GM12878 (cell line): ENCODE results near the gene ASB4. TPM values are rescaled to one million over a fixed set of nuclear protein-coding genes. Genes with fewer than 3 reads are reported as not detected.

Experiments
- ATAC-seq: fragments of 200-7000 bp; cut with Tn5 transposase; 3 replicates; pipeline ENCODE4 v1.9.1; 2020; ENCODE audit warnings: mild to moderate bottlenecking, moderate library complexity
- BruUV-seq: library from RNA; stranded (reverse); fragments of 400-500 nt; replicated peaks from 2 replicates; lab custom pipeline; 2021; lab: Mats Ljungman, UMichigan
- CTCF ChIA-PET: fragments of 300-600 bp; sonication (Branson Sonifier 250); formaldehyde crosslinking; extraction: SDS; loops from one replicate; lab custom pipeline; 2021; ENCODE audit warnings: inconsistent platforms; lab: Yijun Ruan, JAX
- POLR2A ChIA-PET: fragments of 350-600 bp; formaldehyde crosslinking; extraction: SDS; loops from one replicate; lab custom pipeline; 2021; ENCODE audit warnings: inconsistent platforms; lab: Charles Lee
- RAD21 ChIA-PET: fragments of 300-600 bp; sonication (Branson Sonifier 250); formaldehyde crosslinking; loops from one replicate; lab custom pipeline; 2023; ENCODE audit warnings: antibody characterized with exemption; ENCODE audit not compliant: unreplicated experiment; lab: Charles Lee
- SMC1A ChIA-PET: fragments of 300-600 bp; sonication (Branson Sonifier 250); formaldehyde crosslinking; loops from one replicate; lab custom pipeline; 2023; ENCODE audit not compliant: unreplicated experiment, uncharacterized antibody; lab: Charles Lee
- DNase-seq: peaks from one replicate; pipeline ENCODE4 v3.0.0-alpha.2; 2011; ENCODE audit warnings: low read depth, low spot score
- FAIRE-seq: peaks from 3 replicates; lab custom pipeline; 2011; peaks lifted over from hg19 to GRCh38; lab: Jason Lieb, UNC
- H2AFZ ChIP-seq: 2 replicates; pipeline ENCODE4 v1.6.0; 2011; ENCODE audit warnings: low read depth, low read length, control low read depth; ENCODE audit not compliant: control insufficient read depth
- H3K27ac ChIP-seq: 2 replicates; pipeline ENCODE4 v1.5.1; 2011; ENCODE audit warnings: control low read depth; ENCODE audit not compliant: control insufficient read depth, insufficient read depth
- H3K27me3 ChIP-seq, 2 experiments: replicated peaks in 1 of 2; 2 replicates each; pipeline versions ENCODE4 v1.6.0 to v1.6.1; 2011; ENCODE audit warnings: low read length in 1 of 2; ENCODE audit not compliant: control insufficient read depth in 2 of 2, insufficient read depth in 2 of 2
- H3K36me3 ChIP-seq, 2 experiments: 2 replicates each; pipeline ENCODE4 v1.5.1; 2011; ENCODE audit warnings: low read length in 1 of 2; ENCODE audit not compliant: control insufficient read depth in 2 of 2, insufficient read depth in 2 of 2
- H3K4me1 ChIP-seq: 2 replicates; pipeline ENCODE4 v1.6.1; 2011; ENCODE audit warnings: mild to moderate bottlenecking, low read length, moderate library complexity, mixed read lengths; ENCODE audit not compliant: control insufficient read depth, insufficient read depth
- H3K4me2 ChIP-seq: 2 replicates; pipeline ENCODE4 v1.6.0; 2011; ENCODE audit warnings: control low read depth; ENCODE audit not compliant: control insufficient read depth, insufficient read depth
- H3K4me3 ChIP-seq: fragments of 200-600 bp; sonication (generic); 2 replicates; pipeline ENCODE4 v1.5.1; 2016
- H3K79me2 ChIP-seq: 2 replicates; pipeline ENCODE4 v1.6.0; 2011; ENCODE audit warnings: low read length; ENCODE audit not compliant: control insufficient read depth, insufficient read depth
- H3K9ac ChIP-seq: 2 replicates; pipeline ENCODE4 v1.8.0; 2011; ENCODE audit warnings: low read length, control low read depth, mixed read lengths; ENCODE audit not compliant: control insufficient read depth, insufficient read depth
- H3K9me3 ChIP-seq: replicated peaks from 3 replicates; pipeline ENCODE4 v1.5.1; 2011; ENCODE audit warnings: mild to moderate bottlenecking, low read length; ENCODE audit not compliant: control insufficient read depth, insufficient read depth
- H4K20me1 ChIP-seq: 2 replicates; pipeline ENCODE4 v1.6.0; 2011; ENCODE audit not compliant: control insufficient read depth, insufficient read depth
- CEBPB ChIP-seq, 2 experiments: fragments of 150-350 bp in 1 of 2; IDR thresholded peaks; 2 replicates each; pipeline ENCODE4 v1.6.1; 2012 to 2014; ENCODE audit warnings: low read depth in 2 of 2, low read length in 2 of 2, borderline replicate concordance in 1 of 2, inconsistent platforms in 1 of 2
- CREM ChIP-seq: IDR thresholded peaks from 2 replicates; pipeline ENCODE4 v1.6.1; 2014; ENCODE audit warnings: antibody characterized with exemption, low read depth
- EED ChIP-seq: sonication (generic); IDR thresholded peaks from 2 replicates; pipeline ENCODE4 v1.6.1; 2016; ENCODE audit warnings: antibody characterized with exemption, low read depth
- FOXK2 ChIP-seq: fragments of 450-650 bp; IDR thresholded peaks from 2 replicates; pipeline ENCODE4 v1.6.1; 2017; ENCODE audit warnings: mild to moderate bottlenecking, moderate library complexity
- FOXM1 ChIP-seq: IDR thresholded peaks from 2 replicates; pipeline ENCODE4 v1.6.1; 2012; ENCODE audit warnings: low read depth, mild to moderate bottlenecking, inconsistent platforms, low read length, moderate library complexity
- IKZF2 ChIP-seq, 2 experiments: fragments of 450-650 bp; IDR thresholded peaks; 2 replicates each; pipeline ENCODE4 v1.6.1; 2017; ENCODE audit warnings: mild to moderate bottlenecking in 2 of 2, moderate library complexity in 2 of 2
- KLF5 ChIP-seq: fragments of 450-650 bp; IDR thresholded peaks from 2 replicates; pipeline ENCODE4 v1.6.1; 2014; ENCODE audit warnings: mild to moderate bottlenecking; ENCODE audit not compliant: partially characterized antibody
- NFYA ChIP-seq: IDR thresholded peaks from 2 replicates; pipeline ENCODE4 v1.6.1; 2011; ENCODE audit warnings: low read depth, mild to moderate bottlenecking, low read length, improper control_type of control experiment, borderline replicate concordance
- NFYB ChIP-seq: IDR thresholded peaks from 2 replicates; pipeline ENCODE4 v1.6.1; 2011; ENCODE audit warnings: low read depth, mild to moderate bottlenecking, low read length, improper control_type of control experiment, moderate library complexity; ENCODE audit not compliant: insufficient read depth
- POLR2A ChIP-seq: IDR thresholded peaks from 2 replicates; pipeline ENCODE4 v1.6.1; 2011; ENCODE audit warnings: low read depth, mild to moderate bottlenecking, low read length
- RBBP5 ChIP-seq: fragments of 200-600 bp; sonication (generic); conservative IDR thresholded peaks from 2 replicates; pipeline ENCODE4 v1.6.1; 2016
- RELA ChIP-seq: fragments of 450-650 bp; IDR thresholded peaks from 2 replicates; pipeline ENCODE4 v1.8.0; 2014; ENCODE audit warnings: borderline replicate concordance; ENCODE audit not compliant: partially characterized antibody
- SP1 ChIP-seq: IDR thresholded peaks from one replicate; pipeline ENCODE4 v1.6.1; 2011; ENCODE audit warnings: low read depth, low read length
- SREBF1 ChIP-seq: IDR thresholded peaks from 2 replicates; pipeline ENCODE4 v1.6.1; 2012; ENCODE audit warnings: mild to moderate bottlenecking, low read length
- SUPT20H ChIP-seq: IDR thresholded peaks from 2 replicates; pipeline ENCODE4 v1.6.1; 2011; ENCODE audit warnings: low read depth, mild to moderate bottlenecking, low read length, moderate library complexity, borderline replicate concordance; ENCODE audit not compliant: control insufficient read depth
- TCF7 ChIP-seq: IDR thresholded peaks from 2 replicates; pipeline ENCODE4 v1.6.1; 2014; ENCODE audit warnings: antibody characterized with exemption, borderline replicate concordance
- USF2 ChIP-seq: IDR thresholded peaks from 2 replicates; pipeline ENCODE4 v1.6.1; 2011; ENCODE audit warnings: low read depth, low read length, improper control_type of control experiment, borderline replicate concordance
- YY1 ChIP-seq: IDR thresholded peaks from 2 replicates; pipeline ENCODE4 v1.6.1; 2011; ENCODE audit warnings: low read depth, mild to moderate bottlenecking, low read length
- ZNF687 ChIP-seq: fragments of 450-650 bp; IDR thresholded peaks from 2 replicates; pipeline ENCODE4 v1.6.1; 2017; ENCODE audit warnings: mild to moderate bottlenecking, moderate library complexity
- ZZZ3 ChIP-seq: IDR thresholded peaks from 2 replicates; pipeline ENCODE4 v1.6.1; 2011; ENCODE audit warnings: low read depth; ENCODE audit not compliant: control insufficient read depth, insufficient read length
- WGBS: methylation state at CpG from one replicate; pipeline ENCODE4 v1.1.6; 2016; ENCODE audit warnings: low lambda C conversion rate; ENCODE audit not compliant: insufficient replicate concordance, insufficient coverage; ENCODE audit errors: missing lambda C conversion rate; 5-methylcytosine and 5-hydroxymethylcytosine counted together
- in situ Hi-C: fragments of 300-500 bp; cut with MboI; formaldehyde crosslinking; loops from 9 replicates; pipeline ENCODE4 v1.14.3; 2018; ENCODE audit warnings: mixed read lengths
- intact Hi-C: fragments of 100-400 bp; cut with micrococcal nuclease; formaldehyde crosslinking; loops from one replicate; pipeline ENCODE4 v1.14.2; 2022; ENCODE audit not compliant: unreplicated experiment
- polyA plus RNA-seq, 11 experiments: library from polyadenylated mRNA; depleted of rRNA in 4 of 11; unstranded in 6 of 11; stranded (reverse) in 5 of 11; fragments of >200 nt; fragmentation: Nextera tagmentation in 4 of 11; fragmentation: Illumina TruSeq in 1 of 11; extraction: Ambion mirVana in 4 of 11; extraction: Trizol in 1 of 11; gene quantifications; 1 replicate in 1 of 11; 2 replicates in 10 of 11; pipeline versions ENCODE4 v1.2.1 to v1.2.3, GENCODE V29; 2011 to 2016; ENCODE audit warnings: inconsistent platforms in 2 of 11, missing spikeins in 2 of 11, low read depth in 1 of 11
- total RNA-seq, 4 experiments: library from RNA; depleted of rRNA in 3 of 4; stranded (reverse); fragments of >200 nt in 3 of 4; fragmentation: Illumina TruSeq in 1 of 4; extraction: Trizol in 1 of 4; gene quantifications; 2 replicates each; pipeline versions ENCODE4 v1.2.1 to v1.2.3, GENCODE V29; 2013 to 2021

Gene ASB4
- total and polyA plus RNA-seq, 10 of the 15 experiments (the other 5 are each of a cell fraction or from before 2014, with no cell fraction given) = 0.12 to 1.1 TPM; not detected in 8

- ChIA-PET CTCF (interaction anchor here (1.1 to 3.1 kb wide), 5 partner anchors 9 to 40 kb away, joined by 3 to 22 read pairs (median 10); no protein-coding TSS in a partner anchor), RAD21 (interaction anchor here (1.4 to 4.7 kb wide), 4 partner anchors 8 to 41 kb away, joined by 4 to 36 read pairs (median 10); no protein-coding TSS in a partner anchor), SMC1A (interaction anchor here (0.9 to 3.8 kb wide), 8 partner anchors 10 to 189 kb away, joined by 3 to 21 read pairs (median 13); no protein-coding TSS in a partner anchor), POLR2A (interaction anchor here (1.0 to 2.5 kb wide), 3 partner anchors 9 to 14 kb away, joined by 5 to 9 read pairs (median 7); no protein-coding TSS in a partner anchor)
- no peak overlapping the region for H2AFZ ChIP-seq
- no peaks in the 10 kb centered on the region for H3K27me3 ChIP-seq
- intact Hi-C loops = no loop called here
- 57% methylated on average over 4 of the region's 4 CpGs for WGBS
- H3K79me2 ChIP-seq = no peaks in the 10 kb centered on the region
- in situ Hi-C loops = no loop called here
- ATAC-seq (no peak), DNase-seq (no peak), FAIRE-seq (no peak)
- no peaks in the 10 kb centered on the region for H3K4me1 ChIP-seq
- no peak overlapping the region for H3K4me2 ChIP-seq
- no peak overlapping the region for H3K9ac ChIP-seq
- H4K20me1 ChIP-seq = no peaks in the 10 kb centered on the region
- H3K36me3 ChIP-seq = no peaks in the 10 kb centered on the region; a peak in 1 of 4 replicates
- no TSS peak for BruUV-seq
- H3K9me3 ChIP-seq = no peaks in the 10 kb centered on the region
- no peak overlapping the region for H3K4me3 ChIP-seq
- TF ChIP-seq ZZZ3 = no peak
- TF ChIP-seq IKZF2 (IDR thresholded peaks at IDR 0.05) = no peak
- no peak for TF ChIP-seq ZNF687
- TF ChIP-seq YY1 = no peak
- no peak for TF ChIP-seq SUPT20H
- TF ChIP-seq EED = no peak
- TF ChIP-seq FOXK2 = no peak
- TF ChIP-seq USF2 = no peak
- TF ChIP-seq SREBF1 = no peak
- no peak for TF ChIP-seq KLF5
- no peak for TF ChIP-seq TCF7
- TF ChIP-seq POLR2A = no peak
- TF ChIP-seq RELA = no peak
- no peak for TF ChIP-seq FOXM1
- TF ChIP-seq CEBPB (IDR thresholded peaks at IDR 0.05; ENCODE audit: borderline replicate concordance in 1 of 2, low read depth in 2 of 2, low read length in 2 of 2) = no peak
- no peak for TF ChIP-seq RBBP5
- TF ChIP-seq NFYA = no peak
- no peak for TF ChIP-seq CREM
- TF ChIP-seq NFYB = no peak
- TF ChIP-seq SP1 = no peak
- H3K27ac ChIP-seq = no peak overlapping the region
Observed at GRCh38 chr7:95436407-95436806, 49.3 kb upstream of the ASB4 start.
